ENCODE results near the gene M1AP. TPM values are rescaled to one million over a fixed set of nuclear protein-coding genes. Genes with fewer than 3 reads are reported as not detected.
"Not testable (repeated sequence)": the region's sequence is repeated elsewhere in the genome, so short reads cannot be mapped to it uniquely, and the experiment has no call there.

Gene M1AP
- total and polyA plus RNA-seq, 10 donors = 0.26 to 2.0 (median 0.65) TPM

DNA sequence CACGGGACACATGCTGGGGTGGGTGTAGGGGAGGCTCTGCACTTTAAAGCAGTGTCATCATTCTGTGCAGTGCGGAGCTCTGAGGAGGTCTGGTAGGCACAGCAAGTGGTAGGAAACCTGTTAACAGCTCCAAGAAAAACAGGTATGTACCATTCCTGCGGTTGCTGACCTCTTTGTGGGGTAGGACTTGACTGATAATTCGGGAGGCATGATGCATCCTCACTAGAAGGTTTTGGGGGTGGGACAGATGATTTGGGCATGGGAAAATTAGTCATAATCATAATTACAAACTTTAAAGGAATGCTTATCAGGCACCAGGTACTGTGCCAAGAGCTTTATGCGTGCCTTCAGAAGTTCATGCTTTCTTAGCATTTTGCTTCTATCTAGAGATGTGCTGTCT, 83.9 kb downstream of the M1AP start:
- Histone ChIP-seq H3K36me3 (no peaks in the 10 kb centered on the region), H3K27me3 (replicated peaks in 1 of 7) (no peaks in the 10 kb centered on the region), H3K27ac (no peak overlapping the region), H3K9me3 (no peaks in the 10 kb centered on the region), H3K4me1 (peaks cover 0 to 13% (median 0%) of the 10 kb centered on the region in 6 donors), H3K4me3 (no peak overlapping the region)
- 82 to 88% (median 87%) methylated on average over 5 of the region's 5 CpGs for WGBS, 5 donors
- no peak for DNase-seq
- TF ChIP-seq, protein P1, sequence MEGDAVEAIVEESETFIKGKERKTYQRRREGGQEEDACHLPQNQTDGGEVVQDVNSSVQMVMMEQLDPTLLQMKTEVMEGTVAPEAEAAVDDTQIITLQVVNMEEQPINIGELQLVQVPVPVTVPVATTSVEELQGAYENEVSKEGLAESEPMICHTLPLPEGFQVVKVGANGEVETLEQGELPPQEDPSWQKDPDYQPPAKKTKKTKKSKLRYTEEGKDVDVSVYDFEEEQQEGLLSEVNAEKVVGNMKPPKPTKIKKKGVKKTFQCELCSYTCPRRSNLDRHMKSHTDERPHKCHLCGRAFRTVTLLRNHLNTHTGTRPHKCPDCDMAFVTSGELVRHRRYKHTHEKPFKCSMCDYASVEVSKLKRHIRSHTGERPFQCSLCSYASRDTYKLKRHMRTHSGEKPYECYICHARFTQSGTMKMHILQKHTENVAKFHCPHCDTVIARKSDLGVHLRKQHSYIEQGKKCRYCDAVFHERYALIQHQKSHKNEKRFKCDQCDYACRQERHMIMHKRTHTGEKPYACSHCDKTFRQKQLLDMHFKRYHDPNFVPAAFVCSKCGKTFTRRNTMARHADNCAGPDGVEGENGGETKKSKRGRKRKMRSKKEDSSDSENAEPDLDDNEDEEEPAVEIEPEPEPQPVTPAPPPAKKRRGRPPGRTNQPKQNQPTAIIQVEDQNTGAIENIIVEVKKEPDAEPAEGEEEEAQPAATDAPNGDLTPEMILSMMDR (IDR thresholded peaks at IDR 0.05 in 8 of 11, conservative IDR thresholded peaks at IDR 0.05 in 3 of 11) = no peak
- TF ChIP-seq POLR2AphosphoS5 (IDR thresholded peaks at IDR 0.05) (no peak), POLR2A (IDR thresholded peaks at IDR 0.05) (no peak)
- intact Hi-C loops (cut with DNase I; ENCODE audit: low total_unique reads) = no loop called here

GRCh38 chr2:74562126-74562775, 85.9 kb downstream of the M1AP start:
- Histone ChIP-seq H3K9me3 (no peaks in the 10 kb centered on the region), H3K4me3 (no peak overlapping the region), H3K27me3 (replicated peaks in 1 of 7) (no peaks in the 10 kb centered on the region), H3K4me1 (peaks cover 0 to 26% (median under 1%) of the 10 kb centered on the region in 6 donors), H3K36me3 (peaks cover 0 to 9% (median 0%) of the 10 kb centered on the region in 6 donors), H3K27ac (peak overlapping the region in 1 of 8 donors; percentile 12)
- TF ChIP-seq, protein P1 (IDR thresholded peaks at IDR 0.05 in 8 of 11, conservative IDR thresholded peaks at IDR 0.05 in 3 of 11) = no peak
- no peak for TF ChIP-seq POLR2A (IDR thresholded peaks at IDR 0.05)
- no peak for TF ChIP-seq POLR2AphosphoS5 (IDR thresholded peaks at IDR 0.05)
- no peak for DNase-seq
- intact Hi-C loops (cut with DNase I; ENCODE audit: low total_unique reads) = no loop called here
- WGBS, 5 donors = 76 to 88% (median 85%) methylated on average over 7 of the region's 7 CpGs

- H3K4me3 ChIP-seq; H3K9me3 ChIP-seq; H3K27ac ChIP-seq; intact Hi-C loops (cut with DNase I; ENCODE audit: low total_unique reads); H3K27me3 ChIP-seq (replicated peaks in 1 of 7); DNase-seq: not testable (repeated sequence)
- Histone ChIP-seq H3K36me3 (peaks cover 0 to 22% (median 9%) of the 10 kb centered on the region in 6 donors), H3K4me1 (peaks cover 0 to 39% (median 9%) of the 10 kb centered on the region in 6 donors)
- WGBS, 5 donors = 95 to 100% (median 96%) methylated on average over 1 of the region's 1 CpG
Measured at GRCh38 chr2:74561022-74561421, 87.1 kb downstream of the M1AP start.

DNA sequence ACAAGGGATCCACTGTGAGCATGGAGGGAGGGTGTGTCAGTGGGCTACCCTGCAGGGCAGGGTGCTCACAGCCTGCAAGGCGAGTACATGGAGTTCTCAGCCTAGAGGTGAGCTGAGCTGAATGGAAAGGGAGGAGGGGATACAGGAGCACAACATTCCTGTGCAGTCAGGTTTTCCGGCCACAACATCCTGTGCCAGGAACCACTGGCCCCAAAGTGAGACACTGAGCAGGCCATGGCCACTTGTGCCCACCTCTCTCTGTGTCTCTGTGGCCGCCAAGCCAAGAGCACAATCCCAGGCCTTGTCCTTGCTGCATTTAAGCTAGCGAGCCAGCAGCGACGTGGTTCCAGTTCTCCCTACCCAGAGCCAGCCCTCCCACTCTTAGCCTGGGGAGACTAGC, 87.5 kb downstream of the M1AP start:
- H3K27me3 ChIP-seq (replicated peaks in 1 of 7) = no peaks in the 10 kb centered on the region
- intact Hi-C loops (cut with DNase I; ENCODE audit: low total_unique reads) = no loop called here
- peaks cover 3 to 43% (median 13%) of the 10 kb centered on the region in 6 donors for H3K4me1 ChIP-seq
- 61 to 78% (median 63%) methylated on average over 6 of the region's 6 CpGs for WGBS, 5 donors
- TF ChIP-seq POLR2AphosphoS5 (IDR thresholded peaks at IDR 0.05) = peak in 1 of 3 donors; percentile 32
- TF ChIP-seq POLR2A (IDR thresholded peaks at IDR 0.05) = no peak
- peaks cover 0 to 25% (median 9%) of the 10 kb centered on the region in 6 donors for H3K36me3 ChIP-seq
- H3K27ac ChIP-seq = no peak overlapping the region
- no peak overlapping the region for H3K4me3 ChIP-seq
- no peaks in the 10 kb centered on the region for H3K9me3 ChIP-seq
- no peak for DNase-seq

DNA sequence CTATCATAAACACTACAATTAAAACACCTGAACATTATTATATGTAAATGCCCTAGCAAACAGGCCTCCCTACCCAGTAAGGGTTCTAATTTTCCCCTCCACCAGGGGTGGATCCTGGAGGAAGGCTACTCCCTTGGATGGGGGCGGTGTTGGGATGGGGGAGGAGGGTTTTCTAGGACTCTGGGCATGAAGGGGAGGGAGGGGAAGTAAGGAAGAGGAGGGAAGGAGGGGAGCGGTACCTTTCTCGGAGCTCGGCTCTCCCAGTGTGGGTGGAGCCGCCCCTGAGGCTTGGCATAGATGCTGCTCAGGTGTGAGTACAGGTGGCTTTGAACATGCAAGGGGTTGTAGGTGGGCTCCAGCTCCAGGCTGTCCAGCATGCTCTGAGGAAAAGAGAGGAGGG, 88.2 kb downstream of the M1AP start:
- DNase-seq = no peak
- Histone ChIP-seq H3K4me1 (peaks cover 7 to 49% (median 19%) of the 10 kb centered on the region in 6 donors), H3K27ac (no peak overlapping the region), H3K27me3 (replicated peaks in 1 of 7) (no peaks in the 10 kb centered on the region), H3K9me3 (no peaks in the 10 kb centered on the region), H3K36me3 (peaks cover 0 to 25% (median 9%) of the 10 kb centered on the region in 6 donors), H3K4me3 (no peak overlapping the region)
- TF ChIP-seq POLR2A (IDR thresholded peaks at IDR 0.05) = no peak
- TF ChIP-seq, protein P1 (IDR thresholded peaks at IDR 0.05 in 8 of 11, conservative IDR thresholded peaks at IDR 0.05 in 3 of 11) = no peak
- TF ChIP-seq POLR2AphosphoS5 (IDR thresholded peaks at IDR 0.05) = no peak
- WGBS, 5 donors = 59 to 76% (median 66%) methylated on average over 5 of the region's 5 CpGs
- intact Hi-C loops (cut with DNase I; ENCODE audit: low total_unique reads) = no loop called here

All from spleen (tissue), 11 donors.